Gastrocnemius medialis (tissue), 4 donors: ENCODE data around the gene ARSB. TPM values are rescaled to one million over a fixed set of nuclear protein-coding genes. Genes with fewer than 3 reads are reported as not detected.

Source experiments
- ATAC-seq, 2 donors: fragments of 150-250 bp; one replicate each; pipeline ENCODE4 v1.9.1; 2016
- DNase-seq, 2 donors: peaks; one replicate each; pipeline ENCODE4 v3.0.0-alpha.2; 2019
- H3K27ac ChIP-seq, 4 donors: fragments of 200-600 bp; sonication (generic); 1 replicate in 1 of 4; 2 replicates in 3 of 4; pipeline ENCODE4 v1.5.1; 2016 to 2018; ENCODE audit warnings: mild to moderate bottlenecking in 2 of 4, moderate library complexity in 1 of 4
- H3K27me3 ChIP-seq, 3 donors: fragments of 200-600 bp; sonication (generic) in 2 of 3; 1 replicate in 1 of 3; 2 replicates in 2 of 3; pipeline versions ENCODE4 v1.5.1 to v1.6.0; 2016 to 2019; ENCODE audit warnings: mild to moderate bottlenecking in 1 of 3, moderate library complexity in 1 of 3
- H3K36me3 ChIP-seq, 2 donors: fragments of 200-600 bp; sonication (generic) in 1 of 2; one replicate each; pipeline ENCODE4 v1.5.1; 2017 to 2018
- H3K4me1 ChIP-seq, 2 donors: fragments of 200-600 bp; sonication (generic) in 1 of 2; one replicate each; pipeline ENCODE4 v1.5.1; 2016 to 2017; ENCODE audit warnings: mild to moderate bottlenecking in 2 of 2
- H3K4me3 ChIP-seq, 4 donors: fragments of 200-600 bp; sonication (generic) in 3 of 4; 1 replicate in 1 of 4; 2 replicates in 3 of 4; pipeline ENCODE4 v1.5.1; 2016 to 2019; ENCODE audit warnings: mild to moderate bottlenecking in 2 of 4
- H3K9me3 ChIP-seq, 3 donors: fragments of 200-600 bp; sonication (generic) in 2 of 3; 1 replicate in 1 of 3; 2 replicates in 2 of 3; pipeline ENCODE4 v1.5.1; 2016 to 2019
- POLR2A ChIP-seq, 2 donors: fragments of 450-650 bp; IDR thresholded peaks; one replicate each; pipeline ENCODE4 v1.6.1; 2017; ENCODE audit warnings: antibody characterized with exemption in 2 of 2, mild to moderate bottlenecking in 2 of 2, moderate library complexity in 2 of 2
- in situ Hi-C, 4 donors: fragments of 200-750 bp; cut with MboI; loops; one replicate each; pipeline versions ENCODE4 v1.15.0 to v1.8.0; 2017; ENCODE audit warnings: low sequenced_read_pairs in 4 of 4
- intact Hi-C: fragments of 100-400 bp; cut with DNase I; formaldehyde crosslinking; loops from one replicate; pipeline ENCODE4 v1.15.1; 2023; ENCODE audit warnings: low total_unique reads
- total RNA-seq, 4 donors: library from RNA; depleted of rRNA; stranded (reverse); fragments of >200 nt; gene quantifications; one replicate each; pipeline versions ENCODE4 v1.1.0 to v1.2.3, GENCODE V29; 2016
- TF ChIP-seq, protein P1 (sequence below), 5 experiments: fragments of 450-650 bp in 3 of 5; fragments of 200-600 bp in 2 of 5; sonication (generic) in 2 of 5; IDR thresholded peaks in 4 of 5; conservative IDR thresholded peaks in 1 of 5; 1 replicate in 4 of 5; 2 replicates in 1 of 5; pipeline ENCODE4 v1.5.1; 2016 to 2019; ENCODE audit warnings: antibody characterized with exemption in 5 of 5, mild to moderate bottlenecking in 3 of 5, moderate library complexity in 3 of 5

ARSB gene
- total RNA-seq, 4 donors from 2014 or later = 3.2 to 8.3 (median 5.1) TPM

DNA sequence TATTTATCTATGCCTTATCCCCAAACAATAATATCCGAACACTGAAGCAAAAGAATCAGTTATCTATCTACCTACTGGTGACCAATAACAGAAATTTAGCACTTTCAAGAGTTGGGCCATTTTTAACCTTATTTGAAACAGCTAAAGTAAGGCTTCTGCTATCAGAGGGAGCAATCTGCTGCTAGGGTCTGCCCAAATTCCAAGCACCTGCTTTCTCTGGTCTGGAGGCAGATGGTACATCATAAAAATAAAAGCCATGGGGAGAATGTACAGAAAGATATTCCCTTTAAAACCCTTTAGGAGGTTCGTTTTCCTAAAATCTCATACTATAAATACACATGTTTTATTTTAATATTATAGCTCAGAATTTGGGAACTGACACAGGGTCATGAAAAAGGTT is 37.7 kb upstream of the ARSB start:
- Histone ChIP-seq H3K27me3 (no peaks in the 10 kb centered on the region), H3K27ac (no peak overlapping the region), H3K9me3 (no peaks in the 10 kb centered on the region), H3K4me3 (no peak overlapping the region), H3K4me1 (peaks cover 0 to 3% of the 10 kb centered on the region in 2 donors), H3K36me3 (no peaks in the 10 kb centered on the region)
- TF ChIP-seq, protein P1, sequence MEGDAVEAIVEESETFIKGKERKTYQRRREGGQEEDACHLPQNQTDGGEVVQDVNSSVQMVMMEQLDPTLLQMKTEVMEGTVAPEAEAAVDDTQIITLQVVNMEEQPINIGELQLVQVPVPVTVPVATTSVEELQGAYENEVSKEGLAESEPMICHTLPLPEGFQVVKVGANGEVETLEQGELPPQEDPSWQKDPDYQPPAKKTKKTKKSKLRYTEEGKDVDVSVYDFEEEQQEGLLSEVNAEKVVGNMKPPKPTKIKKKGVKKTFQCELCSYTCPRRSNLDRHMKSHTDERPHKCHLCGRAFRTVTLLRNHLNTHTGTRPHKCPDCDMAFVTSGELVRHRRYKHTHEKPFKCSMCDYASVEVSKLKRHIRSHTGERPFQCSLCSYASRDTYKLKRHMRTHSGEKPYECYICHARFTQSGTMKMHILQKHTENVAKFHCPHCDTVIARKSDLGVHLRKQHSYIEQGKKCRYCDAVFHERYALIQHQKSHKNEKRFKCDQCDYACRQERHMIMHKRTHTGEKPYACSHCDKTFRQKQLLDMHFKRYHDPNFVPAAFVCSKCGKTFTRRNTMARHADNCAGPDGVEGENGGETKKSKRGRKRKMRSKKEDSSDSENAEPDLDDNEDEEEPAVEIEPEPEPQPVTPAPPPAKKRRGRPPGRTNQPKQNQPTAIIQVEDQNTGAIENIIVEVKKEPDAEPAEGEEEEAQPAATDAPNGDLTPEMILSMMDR (IDR thresholded peaks at IDR 0.05 in 4 of 5, conservative IDR thresholded peaks at IDR 0.05 in 1 of 5) = no peak
- no peak for TF ChIP-seq POLR2A (IDR thresholded peaks at IDR 0.05)
- DNase-seq = no peak
- in situ Hi-C loops (loop anchor here (10.0 to 25.0 kb wide), 2 partner anchors 112 to 440 kb away; no protein-coding TSS in a partner anchor), intact Hi-C loops (no loop called here)
- ATAC-seq = no peak

DNA sequence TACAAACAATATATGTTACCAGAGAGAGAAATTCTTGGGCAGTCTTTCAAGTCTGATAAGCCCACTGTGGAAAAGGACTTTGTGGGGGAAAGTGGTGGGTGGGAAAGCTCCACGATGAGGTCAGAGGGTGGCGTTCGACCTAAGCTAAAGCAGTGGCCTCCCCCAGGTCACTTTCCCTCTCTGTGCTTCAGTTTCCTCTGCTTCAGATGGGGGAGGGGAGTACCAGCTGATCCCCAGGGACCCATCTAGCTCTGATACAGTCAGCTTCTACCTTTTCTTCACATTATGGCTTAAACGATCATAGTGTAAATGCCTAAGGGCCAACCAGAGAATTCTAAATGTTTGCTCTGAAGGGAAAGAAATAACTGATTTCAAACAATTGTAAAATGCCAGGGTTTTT is 36.6 kb upstream of the ARSB start:
- Histone ChIP-seq H3K27ac (no peak overlapping the region), H3K4me1 (peaks cover 0 to 3% of the 10 kb centered on the region in 2 donors), H3K36me3 (no peaks in the 10 kb centered on the region), H3K9me3 (no peaks in the 10 kb centered on the region), H3K4me3 (no peak overlapping the region), H3K27me3 (no peaks in the 10 kb centered on the region)
- intact Hi-C loops = no loop called here
- ATAC-seq (no peak), DNase-seq (no peak)
- TF ChIP-seq, protein P1 (IDR thresholded peaks at IDR 0.05 in 4 of 5, conservative IDR thresholded peaks at IDR 0.05 in 1 of 5) = no peak
- TF ChIP-seq POLR2A (IDR thresholded peaks at IDR 0.05) = no peak
- in situ Hi-C loops = loop anchor here (10.0 to 25.0 kb wide), 2 partner anchors 113 to 441 kb away; no protein-coding TSS in a partner anchor

DNA sequence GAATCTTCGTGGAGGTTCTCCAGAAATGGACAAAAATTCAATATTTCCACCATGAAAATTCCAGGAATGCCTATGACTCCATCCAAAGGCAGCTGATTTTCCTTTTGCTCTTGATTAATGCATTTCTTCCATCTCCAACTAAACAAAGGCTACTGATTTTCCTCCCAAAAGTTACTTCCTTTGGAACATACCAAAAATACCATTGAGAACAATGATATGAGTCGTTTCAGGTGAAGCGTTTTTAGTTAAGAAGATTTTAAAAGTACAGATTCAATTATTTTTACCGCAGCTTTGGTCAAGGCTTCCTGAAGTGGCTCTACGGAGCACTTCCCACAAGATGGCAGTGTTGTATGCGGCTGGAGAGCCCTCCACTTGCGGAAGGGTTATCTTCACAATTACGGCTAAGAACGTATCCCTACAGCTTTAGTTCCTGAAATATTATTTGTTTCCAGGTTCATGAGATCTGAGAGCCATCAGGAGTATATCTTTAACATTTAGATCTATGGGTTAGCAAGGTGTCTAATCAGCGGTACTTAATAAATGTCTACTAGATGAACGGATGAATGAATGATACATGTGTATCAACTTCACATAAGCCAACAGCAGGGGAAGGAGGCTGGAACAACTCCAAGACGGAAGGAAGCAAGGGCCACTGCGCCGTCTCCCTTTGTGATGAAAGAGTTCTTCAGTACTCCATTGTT is 35.9 kb upstream of the ARSB start:
- ATAC-seq (peak; percentile 72 to 85), DNase-seq (peak; percentile 30 to 33)
- Histone ChIP-seq H3K9me3 (no peaks in the 10 kb centered on the region), H3K27ac (no peak overlapping the region), H3K36me3 (no peaks in the 10 kb centered on the region), H3K27me3 (no peaks in the 10 kb centered on the region), H3K4me1 (peaks cover 0 to 3% of the 10 kb centered on the region in 2 donors), H3K4me3 (peak overlapping the region in 2 of 4 donors; percentile 6 to 7)
- intact Hi-C loops (no loop called here), in situ Hi-C loops (loop anchor here (10.0 to 25.0 kb wide), 2 partner anchors 114 to 441 kb away; no protein-coding TSS in a partner anchor)
- TF ChIP-seq POLR2A (IDR thresholded peaks at IDR 0.05) = no peak
- TF ChIP-seq, protein P1 (IDR thresholded peaks at IDR 0.05 in 4 of 5, conservative IDR thresholded peaks at IDR 0.05 in 1 of 5) = peak in 4 of 5 experiments; percentile 57 to 79 (median 65)

DNA sequence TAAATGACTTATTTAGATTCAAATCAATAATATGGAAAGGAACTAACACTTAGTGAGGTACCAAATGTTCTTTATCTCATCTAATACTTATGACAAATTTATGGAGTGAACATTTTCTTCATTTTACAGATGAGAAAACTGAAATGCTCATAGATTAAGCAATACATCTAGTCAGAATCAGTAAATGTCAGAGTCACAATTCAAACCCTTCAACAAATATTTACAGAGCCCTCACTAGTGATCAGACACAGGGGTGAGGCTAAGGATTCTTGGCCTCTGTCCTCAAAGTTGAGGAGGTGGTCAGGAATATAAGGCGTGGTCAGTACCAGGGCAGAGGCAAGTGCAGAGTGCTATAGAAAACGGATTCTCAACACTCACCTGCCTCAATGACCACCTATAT is 29.5 kb upstream of the ARSB start:
- in situ Hi-C loops (loop anchor here (5.0 to 25.0 kb wide), 3 partner anchors 118 to 448 kb away; no protein-coding TSS in a partner anchor), intact Hi-C loops (no loop called here)

More for the DNA sequence above, 29.5 kb upstream of the ARSB start:
- Histone ChIP-seq H3K27ac (no peak overlapping the region), H3K27me3 (no peaks in the 10 kb centered on the region), H3K36me3 (no peaks in the 10 kb centered on the region), H3K4me3 (no peak overlapping the region), H3K9me3 (no peaks in the 10 kb centered on the region), H3K4me1 (no peaks in the 10 kb centered on the region)
- DNase-seq (no peak), ATAC-seq (no peak)
- TF ChIP-seq POLR2A (IDR thresholded peaks at IDR 0.05) = no peak
- TF ChIP-seq, protein P1 (IDR thresholded peaks at IDR 0.05 in 4 of 5, conservative IDR thresholded peaks at IDR 0.05 in 1 of 5) = no peak
